NCI-H82 treated with DMSO at 0.1 percent for 48 hours (cell line): Measurements from ENCODE around the gene CELA3B.
"Not testable (repeated sequence)": the region's sequence is repeated elsewhere in the genome, so short reads cannot be mapped to it uniquely, and the experiment has no call there.

Experiments used
- DNase-seq: peaks from one replicate; lab custom pipeline; 2025; ENCODE audit not compliant: unreplicated experiment; lab: John Stamatoyannopoulos, UW

The CELA3B gene

GRCh38 chr1:22005261-22006149 lies 28.7 kb downstream of the CELA3B start:
- DNase-seq: not testable (repeated sequence)

- not testable (repeated sequence) for DNase-seq
Measured at GRCh38 chr1:22006736-22007135, 29.9 kb downstream of the CELA3B start.

GRCh38 chr1:22007262-22007661 lies 30.4 kb downstream of the CELA3B start:
- DNase-seq: not testable (repeated sequence)

- DNase-seq: not testable (repeated sequence)
Measured at GRCh38 chr1:22009566-22009965, 32.7 kb downstream of the CELA3B start.

- DNase-seq: not testable (repeated sequence)
Measured at GRCh38 chr1:22012752-22013151, 35.9 kb downstream of the CELA3B start.

- not testable (repeated sequence) for DNase-seq
Measured at GRCh38 chr1:22014575-22015206, 37.9 kb downstream of the CELA3B start.

- no peak for DNase-seq
Measured at GRCh38 chr1:22018583-22019559, 42.0 kb downstream of the CELA3B start.

GRCh38 chr1:22021061-22021460 lies 44.2 kb downstream of the CELA3B start:
- no peak for DNase-seq

- peak; percentile 87 for DNase-seq
Measured at GRCh38 chr1:22024485-22025367, 47.9 kb downstream of the CELA3B start.

GRCh38 chr1:22025368-22026155 lies 48.7 kb downstream of the CELA3B start:
- DNase-seq: peak; percentile 92

- DNase-seq: no peak
Measured at GRCh38 chr1:22026924-22027289, 50.1 kb downstream of the CELA3B start.

- no peak for DNase-seq
Measured at GRCh38 chr1:22030057-22030456, 53.2 kb downstream of the CELA3B start.

GRCh38 chr1:22030473-22030872 lies 53.7 kb downstream of the CELA3B start:
- no peak for DNase-seq

- DNase-seq: no peak
Measured at GRCh38 chr1:22031214-22031962, 54.6 kb downstream of the CELA3B start.

GRCh38 chr1:22034834-22035233 lies 58.0 kb downstream of the CELA3B start:
- not testable (repeated sequence) for DNase-seq

- DNase-seq: no peak
Measured at GRCh38 chr1:22037520-22037919, 60.7 kb downstream of the CELA3B start.

- DNase-seq: no peak
Measured at GRCh38 chr1:22038036-22038435, 61.2 kb downstream of the CELA3B start.
